ENCODE data around the gene PFN1.

Gene PFN1

DNA sequence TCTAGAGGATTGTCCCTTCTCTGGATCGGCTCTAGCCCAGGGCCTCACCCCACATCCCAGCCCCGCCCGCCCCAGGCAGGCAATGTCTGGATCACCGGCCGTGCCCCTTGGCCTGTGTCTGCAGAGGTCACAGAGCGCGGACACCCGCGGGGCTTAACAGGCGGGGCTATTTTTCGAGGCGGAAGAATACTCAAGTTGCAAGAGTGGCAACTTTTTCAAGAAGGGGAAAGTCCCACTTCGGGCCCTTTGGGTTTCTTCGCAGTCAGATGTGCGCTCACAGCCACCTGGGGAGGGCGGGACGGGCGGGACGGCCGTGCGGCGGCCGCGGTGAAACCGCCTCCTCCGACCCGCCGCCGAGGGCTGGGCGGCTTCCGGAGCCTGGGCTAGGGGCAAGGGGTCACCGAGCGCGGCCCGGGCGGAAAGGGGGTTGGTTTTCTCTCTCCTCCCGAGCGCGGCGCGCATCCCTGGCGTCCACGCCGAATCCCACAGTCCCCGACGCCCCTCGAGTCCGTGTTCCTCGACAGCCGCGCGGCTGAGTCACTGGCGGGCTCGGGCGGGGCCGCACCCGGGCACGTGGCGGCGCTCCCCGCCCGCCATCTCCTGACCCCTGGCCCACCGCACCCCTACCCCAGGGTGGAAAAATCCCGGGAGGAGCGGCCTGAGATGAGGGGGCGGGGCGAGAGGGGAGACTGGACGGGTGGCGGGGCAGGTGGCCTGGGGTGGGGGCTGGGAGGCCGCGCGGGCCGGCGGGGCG lies 1.2 kb upstream of the PFN1 start:
- Histone ChIP-seq H3K9me3 (ENCODE audit: severe bottlenecking) (no peaks in the 10 kb centered on the region), H3K27me3 (ENCODE audit: insufficient read depth, low read depth, severe bottlenecking) (no peaks in the 10 kb centered on the region), H3K36me3 (peaks cover 40% of the 10 kb centered on the region), H3K27ac (peak overlapping the region; percentile 95), H3K4me3 (ENCODE audit: low read depth, low read length) (peak overlapping the region; percentile 96)
- no peak for TF ChIP-seq CTCF (IDR thresholded peaks at IDR 0.05; ENCODE audit: low read depth, low read length)
- peak; percentile 82 for DNase-seq

DNA sequence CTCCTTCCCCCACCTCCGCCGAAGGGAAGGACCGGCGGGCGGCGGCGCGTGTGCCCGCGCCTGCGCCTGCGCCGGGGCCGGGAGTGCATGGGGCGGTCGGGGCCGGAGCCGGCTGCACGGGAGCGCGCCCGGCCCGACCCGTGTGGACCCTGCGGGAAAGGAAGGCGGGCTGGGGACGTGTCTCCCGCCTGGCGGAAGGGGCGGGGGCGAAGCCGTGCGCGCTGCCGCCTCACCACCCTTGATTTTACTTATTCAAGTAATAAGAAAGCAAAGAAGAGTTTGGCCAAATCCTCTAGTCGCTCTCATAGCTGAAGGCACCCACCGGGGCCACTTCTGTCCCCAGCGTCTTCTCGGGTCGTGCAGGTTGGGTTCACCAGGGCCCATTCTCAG lies 596 bp upstream of the PFN1 start:
- no peaks in the 10 kb centered on the region for H3K9me3 ChIP-seq (ENCODE audit: severe bottlenecking)
- DNase-seq, result peak; percentile 86
- peak overlapping the region; percentile 95 for H3K27ac ChIP-seq
- H3K4me3 ChIP-seq (ENCODE audit: low read depth, low read length), result peak overlapping the region; percentile 96
- no peaks in the 10 kb centered on the region for H3K27me3 ChIP-seq (ENCODE audit: insufficient read depth, low read depth, severe bottlenecking)
- no peak for TF ChIP-seq CTCF (IDR thresholded peaks at IDR 0.05; ENCODE audit: low read depth, low read length)
- peaks cover 43% of the 10 kb centered on the region for H3K36me3 ChIP-seq

DNA sequence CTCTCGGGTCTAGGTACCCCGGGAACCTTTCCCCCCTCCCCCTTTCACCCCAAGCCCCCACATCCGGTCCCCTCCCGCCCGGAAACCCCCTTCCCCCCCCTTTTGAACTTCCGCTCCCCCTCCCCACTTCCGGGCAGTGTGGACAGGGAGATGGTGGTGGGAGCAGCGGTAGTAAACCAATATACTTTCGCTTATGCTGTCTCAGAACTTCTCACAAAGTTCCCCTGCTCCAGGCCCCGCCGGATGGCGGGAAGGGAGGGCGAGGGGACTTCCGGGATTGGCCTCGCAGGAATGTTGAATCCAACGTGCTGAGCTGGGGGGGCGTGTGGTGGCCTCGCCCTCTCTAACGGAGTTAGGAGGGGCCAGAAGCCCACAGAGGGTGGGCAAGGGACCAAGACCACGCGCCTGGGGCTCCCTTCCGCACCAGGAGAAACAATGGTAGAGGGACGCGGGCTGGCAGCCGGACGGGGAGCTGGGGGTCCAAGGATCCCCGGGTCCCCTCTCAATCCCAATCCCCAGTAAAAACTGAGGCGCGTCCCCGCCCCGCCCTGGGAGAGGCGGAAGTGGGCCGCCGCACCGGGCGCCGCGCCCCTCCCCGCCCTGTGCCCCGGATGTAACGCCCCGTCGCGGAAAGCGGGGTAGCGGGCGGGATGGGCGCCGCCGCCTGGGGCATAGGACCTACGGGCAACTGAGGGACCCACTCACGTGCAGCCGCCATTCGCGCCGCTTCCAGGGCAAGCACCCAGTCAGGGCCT lies 742 bp downstream of the PFN1 start:
- H3K9me3 ChIP-seq (ENCODE audit: severe bottlenecking), result no peaks in the 10 kb centered on the region
- peak overlapping the region; percentile 96 for H3K4me3 ChIP-seq (ENCODE audit: low read depth, low read length)
- H3K27me3 ChIP-seq (ENCODE audit: insufficient read depth, low read depth, severe bottlenecking), result no peaks in the 10 kb centered on the region
- peaks cover 53% of the 10 kb centered on the region for H3K36me3 ChIP-seq
- H3K27ac ChIP-seq, result peak overlapping the region; percentile 95
- DNase-seq, result peak; percentile 50
- no peak for TF ChIP-seq CTCF (IDR thresholded peaks at IDR 0.05; ENCODE audit: low read depth, low read length)

GRCh38 chr17:4947010-4947410 lies 1.3 kb downstream of the PFN1 start:
- Histone ChIP-seq H3K27me3 (ENCODE audit: insufficient read depth, low read depth, severe bottlenecking) (no peaks in the 10 kb centered on the region), H3K9me3 (ENCODE audit: severe bottlenecking) (no peaks in the 10 kb centered on the region), H3K36me3 (peaks cover 59% of the 10 kb centered on the region), H3K4me3 (ENCODE audit: low read depth, low read length) (peak overlapping the region; percentile 96), H3K27ac (peak overlapping the region; percentile 60)
- no peak for TF ChIP-seq CTCF (IDR thresholded peaks at IDR 0.05; ENCODE audit: low read depth, low read length)
- no peak for DNase-seq

GRCh38 chr17:4946312-4946976 lies 1.9 kb downstream of the PFN1 start:
- Histone ChIP-seq H3K27ac (peak overlapping the region; percentile 60), H3K27me3 (ENCODE audit: insufficient read depth, low read depth, severe bottlenecking) (no peaks in the 10 kb centered on the region), H3K36me3 (peaks cover 65% of the 10 kb centered on the region), H3K9me3 (ENCODE audit: severe bottlenecking) (no peaks in the 10 kb centered on the region), H3K4me3 (ENCODE audit: low read depth, low read length) (peak overlapping the region; percentile 96)
- no peak for TF ChIP-seq CTCF (IDR thresholded peaks at IDR 0.05; ENCODE audit: low read depth, low read length)
- DNase-seq, result no peak
